Measurements from ENCODE around the gene DLL3.

DLL3 gene

GRCh38 chr19:39517432-39517831 is 18.7 kb downstream of the DLL3 start:
- no peak for DNase-seq (ENCODE audit: low read depth)

DNA sequence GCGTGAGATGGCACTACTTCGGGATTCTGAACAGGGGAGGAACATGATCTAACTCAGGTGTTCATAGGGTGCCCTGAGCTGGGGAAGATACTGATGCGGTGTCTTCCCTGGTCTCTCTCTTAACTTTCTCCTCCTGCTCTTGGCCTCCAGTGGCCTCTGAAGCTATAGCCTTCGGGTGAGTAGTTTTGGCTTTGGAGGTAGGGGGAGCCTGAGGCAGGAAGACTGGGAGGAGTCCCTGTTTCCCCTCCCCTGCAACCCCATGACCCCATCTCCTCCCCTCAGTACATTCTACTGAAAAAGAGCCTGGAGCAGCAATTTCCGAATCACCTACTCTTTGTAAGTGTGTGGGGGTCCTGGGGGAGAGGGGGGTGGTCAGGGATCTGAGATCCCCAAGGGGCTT is 19.7 kb downstream of the DLL3 start:
- DNase-seq (ENCODE audit: low read depth) = no peak

GRCh38 chr19:39518975-39519374 is 20.2 kb downstream of the DLL3 start:
- DNase-seq (ENCODE audit: low read depth) = no peak

GRCh38 chr19:39520541-39521484 is 22.1 kb downstream of the DLL3 start:
- no peak for DNase-seq (ENCODE audit: low read depth)

DNA sequence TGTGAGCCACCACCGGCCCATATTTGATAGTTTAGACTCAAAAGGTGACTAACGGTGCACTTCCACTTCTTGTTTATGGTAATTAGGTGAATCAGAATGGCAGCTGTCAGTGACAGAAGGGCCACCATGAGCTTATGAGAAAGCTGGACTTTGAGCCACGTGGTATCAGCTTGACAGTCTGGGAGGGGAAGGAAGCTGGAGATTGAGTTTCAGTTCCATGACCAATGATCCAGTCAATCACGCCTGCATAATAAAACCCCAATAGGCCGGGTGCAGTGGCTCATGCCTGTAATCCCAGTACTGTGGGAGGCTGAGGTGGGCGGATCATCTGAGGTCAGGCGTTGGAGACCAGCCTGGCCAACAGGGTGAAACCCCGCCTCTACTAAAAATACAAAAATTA is 25.7 kb downstream of the DLL3 start:
- DNase-seq (ENCODE audit: low read depth) = no peak

- no peak for DNase-seq (ENCODE audit: low read depth)
Observed at GRCh38 chr19:39525205-39525604, 26.5 kb downstream of the DLL3 start.

- peak; percentile 9 for DNase-seq (ENCODE audit: low read depth)
Observed at GRCh38 chr19:39531834-39532232, 33.1 kb downstream of the DLL3 start.

- peak; percentile 91 for DNase-seq (ENCODE audit: low read depth)
Observed at GRCh38 chr19:39532233-39533002, 33.7 kb downstream of the DLL3 start, which contains the start of gene EID2B. Gene EID2B, minus strand, starts transcription at chr19:39532852. Its CDS starts 50 bp downstream, at chr19:39532802.

- no peak for DNase-seq (ENCODE audit: low read depth)
Observed at GRCh38 chr19:39533003-39533512, 34.3 kb downstream of the DLL3 start.

GRCh38 chr19:39533791-39534190 is 35.0 kb downstream of the DLL3 start:
- DNase-seq (ENCODE audit: low read depth) = no peak

DNA sequence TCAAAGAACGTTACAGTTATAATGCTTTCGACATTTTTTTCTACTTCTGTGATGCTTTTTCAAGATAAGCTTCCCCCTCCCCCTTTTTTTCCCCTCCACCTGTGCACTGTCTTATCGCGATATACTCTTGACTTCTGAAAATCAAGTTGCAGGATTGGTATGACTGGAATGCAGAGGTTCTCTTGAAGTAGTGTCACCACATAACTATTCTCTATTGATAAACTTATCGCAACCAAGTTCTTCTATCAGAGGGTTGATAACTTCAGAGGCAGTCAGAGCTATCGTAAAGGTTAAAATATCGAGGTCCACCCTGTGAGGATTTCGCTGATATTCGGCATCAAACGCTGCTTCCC is 40.4 kb downstream of the DLL3 start:
- peak; percentile 62 for DNase-seq (ENCODE audit: low read depth)

DNA sequence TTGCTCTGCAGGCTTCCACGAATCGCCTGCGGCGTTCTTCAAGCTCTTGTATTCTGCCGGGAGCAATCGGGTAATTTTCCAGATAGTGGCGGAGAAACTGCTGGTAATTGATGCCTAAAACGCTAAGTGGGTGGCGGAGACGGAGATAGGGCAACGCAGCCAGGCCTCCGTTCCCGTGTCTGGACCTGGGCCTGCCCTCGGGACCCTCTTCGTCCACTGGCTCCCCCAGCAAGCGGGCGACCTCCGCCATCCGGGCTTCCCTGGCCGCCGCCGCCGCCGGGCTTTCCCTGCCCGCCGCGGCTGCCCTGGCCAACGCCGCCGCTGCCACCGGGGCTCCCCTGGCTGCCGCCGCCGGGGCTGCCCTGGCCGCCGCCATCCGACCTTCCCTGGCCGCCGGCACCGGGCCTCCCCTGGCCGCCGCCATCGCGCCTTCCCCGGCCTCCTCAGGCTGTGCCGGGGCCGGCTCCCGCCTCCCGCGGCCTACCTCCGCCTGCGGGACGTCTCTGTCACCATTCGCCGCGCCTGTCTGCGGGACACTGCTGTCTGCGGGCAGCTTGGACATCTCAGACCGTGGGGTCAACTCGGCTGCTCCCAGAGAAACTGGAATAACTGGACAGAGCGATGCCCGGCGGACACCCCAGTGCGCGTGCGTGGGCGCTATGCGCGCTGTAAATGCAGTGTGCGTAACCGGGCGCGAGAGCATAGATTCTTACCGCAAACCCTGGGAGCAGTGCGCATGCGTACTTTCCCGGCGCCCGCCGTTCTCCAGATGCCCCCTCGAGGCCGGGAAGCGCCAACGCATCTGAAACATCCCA is 41.0 kb downstream of the DLL3 start, which contains the start of gene EID2:
EID2 (minus strand) TSS at position 644 of the 815 bp plus-strand sequence; CDS start at position 562, 82 bp downstream.
- peak; percentile 92 for DNase-seq (ENCODE audit: low read depth)

GRCh38 chr19:39540333-39540673 is 41.6 kb downstream of the DLL3 start:
- DNase-seq (ENCODE audit: low read depth) = no peak

GRCh38 chr19:39542206-39542605 is 43.5 kb downstream of the DLL3 start:
- no peak for DNase-seq (ENCODE audit: low read depth)

GRCh38 chr19:39543477-39543857 is 44.7 kb downstream of the DLL3 start:
- DNase-seq (ENCODE audit: low read depth) = no peak

DNA sequence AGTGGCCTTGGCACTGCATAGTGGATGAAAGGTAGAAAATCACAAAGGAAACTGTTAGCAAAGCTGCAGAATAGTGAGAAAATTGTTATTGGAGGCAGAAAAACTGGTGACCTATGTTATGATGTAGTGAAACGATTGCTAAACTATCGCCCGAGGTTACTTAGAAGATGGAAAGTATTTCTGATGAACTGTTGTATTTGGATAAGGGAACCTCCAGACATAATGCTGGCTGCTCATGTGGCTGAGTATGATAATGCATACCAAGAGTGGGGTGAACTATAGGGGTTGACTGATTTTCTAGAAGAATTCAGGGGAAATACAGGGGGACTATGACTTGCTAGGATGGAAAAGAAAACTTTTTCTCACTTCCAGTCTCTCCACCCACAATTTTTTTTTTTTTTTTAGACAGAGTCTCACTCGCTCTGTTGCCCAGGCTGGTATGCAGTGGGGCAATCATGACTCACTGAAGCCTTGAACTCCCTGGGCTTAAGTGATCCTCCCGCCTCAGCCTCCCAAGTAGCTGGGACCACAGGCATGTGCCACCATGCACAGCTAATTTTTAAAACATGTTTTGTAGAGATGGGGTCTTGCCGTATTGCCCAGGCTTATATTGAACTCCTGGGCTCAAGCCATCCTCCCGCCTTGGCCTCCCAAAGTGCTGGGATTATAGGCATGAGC is 45.6 kb downstream of the DLL3 start:
- peak; percentile 52 for DNase-seq (ENCODE audit: low read depth)

DNA sequence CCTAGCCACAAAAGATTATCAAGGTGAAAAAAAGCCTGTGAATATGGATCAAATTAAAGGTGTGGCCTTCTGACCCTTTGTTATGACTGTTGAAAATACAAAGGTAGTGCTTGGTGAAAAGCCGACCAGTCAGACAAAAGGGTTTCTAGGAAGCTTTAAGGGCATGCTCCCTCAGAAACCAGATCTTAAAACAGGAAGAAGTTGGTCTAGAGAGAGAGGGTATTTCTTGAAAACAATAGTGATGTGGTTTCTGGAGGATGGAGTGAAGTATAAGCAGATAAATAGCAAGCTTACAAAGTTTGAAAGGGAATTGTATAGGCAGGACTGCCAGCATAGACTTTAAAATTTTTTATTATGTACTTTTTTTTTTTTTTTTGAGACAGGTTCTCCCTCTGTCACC is 46.2 kb downstream of the DLL3 start:
- DNase-seq (ENCODE audit: low read depth) = no peak

- no peak for DNase-seq (ENCODE audit: low read depth)
Observed at GRCh38 chr19:39546599-39546998, 47.9 kb downstream of the DLL3 start.

GRCh38 chr19:39550197-39550596 is 51.5 kb downstream of the DLL3 start:
- no peak for DNase-seq (ENCODE audit: low read depth)

- DNase-seq (ENCODE audit: low read depth) = no peak
Observed at GRCh38 chr19:39553082-39553652, 54.4 kb downstream of the DLL3 start.

DNA sequence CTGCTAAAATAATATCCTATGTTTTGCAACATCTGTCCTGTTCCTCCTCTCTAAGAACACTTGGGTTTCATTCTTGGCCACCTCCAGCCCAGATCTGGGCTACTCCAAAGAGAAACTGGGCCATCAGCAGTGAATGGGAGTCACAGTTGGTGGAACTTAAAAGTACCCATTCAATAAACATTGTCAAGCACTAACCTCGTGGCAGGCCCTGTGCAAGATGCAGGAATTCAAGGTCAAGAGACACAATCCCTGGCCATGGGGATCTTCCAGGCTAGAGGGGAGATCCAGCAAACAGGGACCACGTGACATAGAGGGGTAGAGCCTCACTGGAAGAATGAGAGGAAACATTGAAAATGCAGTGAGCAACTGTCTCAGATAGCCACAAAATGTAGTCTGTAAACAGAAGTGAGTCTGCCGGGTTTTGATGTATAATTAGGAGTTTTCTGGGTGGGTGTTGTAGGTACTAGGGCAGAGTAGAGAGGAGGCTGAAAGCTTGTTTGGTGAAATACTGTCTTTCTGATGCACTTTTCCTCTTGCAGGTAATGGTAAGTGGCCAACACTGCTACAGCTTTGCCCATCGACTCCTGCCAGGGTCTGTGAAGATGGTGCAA is 56.1 kb downstream of the DLL3 start:
- DNase-seq (ENCODE audit: low read depth) = no peak

Measured in iris pigment epithelial cell (primary cell).